HepG2 (cell line): ENCODE results near the gene FLAD1. TPM values are rescaled to one million over a fixed set of nuclear protein-coding genes. Genes with fewer than 3 reads are reported as not detected.

ENCODE experiments used
- ASH2L ChIP-seq: fragments of 300-600, 200-600 bp; sonication (generic); IDR thresholded peaks from 2 replicates; pipeline ENCODE4 v1.7.0; 2017; ENCODE audit warnings: low read depth, mild to moderate bottlenecking, moderate library complexity, mixed read lengths, low read length; ENCODE audit not compliant: insufficient read length
- BCL6 ChIP-seq: IDR thresholded peaks from 2 replicates; pipeline ENCODE4 v1.6.1; 2016; ENCODE audit warnings: missing genetic modification reagents, missing compliant biosample characterization
- HNRNPL ChIP-seq: fragments of 200-400 bp; formaldehyde crosslinking; IDR thresholded peaks from 2 replicates; pipeline ENCODE4 v1.6.1; 2017; ENCODE audit warnings: mild to moderate bottlenecking, low read depth, low read length
- HNRNPLL ChIP-seq: fragments of 200-400 bp; formaldehyde crosslinking; IDR thresholded peaks from 2 replicates; pipeline ENCODE4 v1.6.1; 2017; ENCODE audit warnings: mild to moderate bottlenecking, low read depth, low read length; ENCODE audit not compliant: poor library complexity, severe bottlenecking
- PHB2 ChIP-seq: fragments of 450-650 bp; IDR thresholded peaks from 2 replicates; pipeline ENCODE4 v1.6.1; 2018; ENCODE audit not compliant: partially characterized antibody
- PITX1 ChIP-seq: sonication (generic); formaldehyde crosslinking; IDR thresholded peaks from 2 replicates; pipeline ENCODE4 v1.5.1; 2020; ENCODE audit warnings: mild to moderate bottlenecking, missing genetic modification reagents
- RFXANK ChIP-seq: IDR thresholded peaks from 2 replicates; pipeline ENCODE4 v1.6.1; 2016
- SSRP1 ChIP-seq: IDR thresholded peaks from 2 replicates; pipeline ENCODE4 v1.6.1; 2016; ENCODE audit warnings: control low read depth
- TERF1 ChIP-seq: sonication (generic); formaldehyde crosslinking; IDR thresholded peaks from 2 replicates; pipeline ENCODE4 v1.8.0; 2022; ENCODE audit warnings: mild to moderate bottlenecking, missing genetic modification reagents, moderate library complexity
- U2AF2 ChIP-seq: fragments of 200-400 bp; formaldehyde crosslinking; IDR thresholded peaks from 2 replicates; pipeline ENCODE4 v1.6.1; 2017; ENCODE audit warnings: low read depth, mild to moderate bottlenecking, low read length
- YEATS4 ChIP-seq: sonication (generic); formaldehyde crosslinking; IDR thresholded peaks from 2 replicates; pipeline ENCODE4 v1.4.0; 2020; ENCODE audit warnings: missing genetic modification reagents, borderline replicate concordance
- ZNF281 ChIP-seq: sonication (generic); formaldehyde crosslinking; IDR thresholded peaks from 2 replicates; pipeline ENCODE4 v1.4.0; 2020; ENCODE audit warnings: missing genetic modification reagents, borderline replicate concordance
- ZNF430 ChIP-seq: sonication (generic); formaldehyde crosslinking; IDR thresholded peaks from 2 replicates; pipeline ENCODE4 v1.9.0; 2021; ENCODE audit warnings: mild to moderate bottlenecking, missing genetic modification reagents
- ZNF660 ChIP-seq: sonication (generic); formaldehyde crosslinking; IDR thresholded peaks from 2 replicates; pipeline ENCODE4 v1.5.1; 2020; ENCODE audit warnings: mild to moderate bottlenecking, low read depth, missing genetic modification reagents, borderline replicate concordance
- ZNF747 ChIP-seq: sonication (generic); formaldehyde crosslinking; IDR thresholded peaks from 2 replicates; pipeline ENCODE4 v1.8.1; 2023; ENCODE audit warnings: missing genetic modification reagents, mild to moderate bottlenecking, borderline replicate concordance
- ZSCAN31 ChIP-seq: sonication (generic); formaldehyde crosslinking; IDR thresholded peaks from 2 replicates; pipeline ENCODE4 v1.5.0; 2020; ENCODE audit warnings: low read depth, mild to moderate bottlenecking, missing genetic modification reagents
- polyA plus RNA-seq, 8 experiments: library from polyadenylated mRNA; depleted of rRNA in 3 of 8; stranded (reverse) in 7 of 8; unstranded in 1 of 8; fragments of >200 nt; fragmentation: Illumina TruSeq in 4 of 8; extraction: Trizol in 4 of 8; gene quantifications; 2 replicates each; pipeline versions ENCODE4 v1.2.1 to v1.2.3, GENCODE V29; 2011 to 2016; ENCODE audit warnings: low read depth in 4 of 8, missing spikeins in 1 of 8, mixed read lengths in 1 of 8; ENCODE audit not compliant: insufficient read depth in 1 of 8
- total RNA-seq, 5 experiments: library from RNA; depleted of rRNA; stranded (reverse); fragments of >200 nt; fragmentation: Illumina TruSeq; extraction: Trizol; gene quantifications; 2 replicates each; pipeline ENCODE4 v1.2.3, GENCODE V29; 2016; ENCODE audit warnings: low read depth in 1 of 5
- TF ChIP-seq, protein P1 (sequence below): IDR thresholded peaks from 2 replicates; pipeline ENCODE4 v1.6.1; 2016; ENCODE audit warnings: control low read depth
- TF ChIP-seq, protein P2 (sequence below): fragments of 450-650 bp; IDR thresholded peaks from 2 replicates; pipeline ENCODE4 v1.6.1; 2016
- TF ChIP-seq, protein P3 (sequence below): sonication (generic); formaldehyde crosslinking; conservative IDR thresholded peaks from 2 replicates; pipeline ENCODE4 v1.4.0; 2020; ENCODE audit warnings: mild to moderate bottlenecking, missing genetic modification reagents, moderate library complexity

FLAD1 gene
- total and polyA plus RNA-seq, 2 of the 13 experiments (the other 11 are each of a cell fraction or from before 2014, with no cell fraction given): 25.9 to 32.8 TPM

DNA sequence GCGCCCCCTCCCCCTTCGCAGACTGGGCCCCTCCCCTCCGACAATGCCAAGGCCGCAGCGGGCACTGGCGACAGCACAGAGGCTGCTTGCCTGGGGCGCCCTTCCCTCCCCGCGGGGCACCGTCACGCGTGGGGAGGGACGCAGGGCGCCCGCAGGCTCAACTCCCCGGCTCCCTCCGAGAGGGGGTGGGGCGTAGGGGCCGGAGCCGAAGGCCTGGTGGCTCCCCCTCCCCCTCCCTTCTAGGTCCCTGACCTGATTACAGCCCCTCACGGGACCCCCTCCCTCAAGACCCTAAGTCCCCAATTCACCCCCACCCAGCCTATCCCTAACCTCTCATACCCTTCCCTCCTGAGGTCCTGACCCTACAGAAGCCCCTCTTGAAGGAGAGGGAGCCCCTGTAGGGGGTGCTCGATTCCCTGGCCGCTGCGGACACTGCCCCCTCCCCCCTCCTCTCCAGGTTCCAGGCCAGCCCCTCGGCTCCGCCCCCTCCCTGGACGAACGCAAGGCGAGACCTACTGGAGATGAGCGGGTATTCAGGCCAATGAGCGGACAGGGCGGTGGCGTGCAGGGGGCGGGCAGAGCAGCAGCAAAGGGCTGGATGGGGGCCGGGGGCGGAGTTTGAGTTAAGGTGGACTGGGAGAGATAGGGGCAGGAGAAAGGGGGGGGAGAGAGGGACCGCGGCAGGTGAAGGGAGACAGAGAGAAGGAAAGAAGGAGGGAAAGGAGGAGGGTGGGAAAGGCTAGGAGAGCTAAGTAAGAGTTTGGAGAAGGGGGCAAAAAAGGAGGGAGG, 18.7 kb downstream of the FLAD1 start (continued):
- no peak for TF ChIP-seq TERF1 (CRISPR knock-in tag)
- TF ChIP-seq U2AF2: peak; percentile 90
- TF ChIP-seq HNRNPL: peak; percentile 66; the same call in 1 of the 2 replicates
- peak; percentile 6; the same call in 1 of the 2 replicates for TF ChIP-seq ZNF430 (CRISPR knock-in tag)
- TF ChIP-seq, protein P1, sequence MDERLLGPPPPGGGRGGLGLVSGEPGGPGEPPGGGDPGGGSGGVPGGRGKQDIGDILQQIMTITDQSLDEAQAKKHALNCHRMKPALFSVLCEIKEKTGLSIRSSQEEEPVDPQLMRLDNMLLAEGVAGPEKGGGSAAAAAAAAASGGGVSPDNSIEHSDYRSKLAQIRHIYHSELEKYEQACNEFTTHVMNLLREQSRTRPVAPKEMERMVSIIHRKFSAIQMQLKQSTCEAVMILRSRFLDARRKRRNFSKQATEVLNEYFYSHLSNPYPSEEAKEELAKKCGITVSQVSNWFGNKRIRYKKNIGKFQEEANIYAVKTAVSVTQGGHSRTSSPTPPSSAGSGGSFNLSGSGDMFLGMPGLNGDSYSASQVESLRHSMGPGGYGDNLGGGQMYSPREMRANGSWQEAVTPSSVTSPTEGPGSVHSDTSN (CRISPR knock-in tag): peak; percentile 89
- no peak for TF ChIP-seq BCL6
- TF ChIP-seq PHB2: no peak
- TF ChIP-seq RFXANK (CRISPR knock-in tag): no peak
- no peak for TF ChIP-seq YEATS4 (CRISPR knock-in tag)
- no peak for TF ChIP-seq SSRP1 (CRISPR knock-in tag)
- peak; percentile 62 for TF ChIP-seq ZNF281
- TF ChIP-seq ZSCAN31 (CRISPR knock-in tag): peak; percentile 45; the same call in 1 of the 2 replicates
- 0 out of 2 replicates have a peak, but pooled peaks have one; percentile 19 for TF ChIP-seq PITX1 (CRISPR knock-in tag)
- TF ChIP-seq ASH2L: peak; percentile 19
- TF ChIP-seq ZNF747 (CRISPR knock-in tag): no peak
- TF ChIP-seq, protein P2, sequence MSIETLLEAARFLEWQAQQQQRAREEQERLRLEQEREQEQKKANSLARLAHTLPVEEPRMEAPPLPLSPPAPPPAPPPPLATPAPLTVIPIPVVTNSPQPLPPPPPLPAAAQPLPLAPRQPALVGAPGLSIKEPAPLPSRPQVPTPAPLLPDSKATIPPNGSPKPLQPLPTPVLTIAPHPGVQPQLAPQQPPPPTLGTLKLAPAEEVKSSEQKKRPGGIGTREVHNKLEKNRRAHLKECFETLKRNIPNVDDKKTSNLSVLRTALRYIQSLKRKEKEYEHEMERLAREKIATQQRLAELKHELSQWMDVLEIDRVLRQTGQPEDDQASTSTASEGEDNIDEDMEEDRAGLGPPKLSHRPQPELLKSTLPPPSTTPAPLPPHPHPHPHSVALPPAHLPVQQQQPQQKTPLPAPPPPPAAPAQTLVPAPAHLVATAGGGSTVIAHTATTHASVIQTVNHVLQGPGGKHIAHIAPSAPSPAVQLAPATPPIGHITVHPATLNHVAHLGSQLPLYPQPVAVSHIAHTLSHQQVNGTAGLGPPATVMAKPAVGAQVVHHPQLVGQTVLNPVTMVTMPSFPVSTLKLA: peak; percentile 59; the same call in 1 of the 2 replicates
- TF ChIP-seq ZNF660 (CRISPR knock-in tag): no peak
- TF ChIP-seq HNRNPLL: peak; percentile 58
- TF ChIP-seq, protein P3, sequence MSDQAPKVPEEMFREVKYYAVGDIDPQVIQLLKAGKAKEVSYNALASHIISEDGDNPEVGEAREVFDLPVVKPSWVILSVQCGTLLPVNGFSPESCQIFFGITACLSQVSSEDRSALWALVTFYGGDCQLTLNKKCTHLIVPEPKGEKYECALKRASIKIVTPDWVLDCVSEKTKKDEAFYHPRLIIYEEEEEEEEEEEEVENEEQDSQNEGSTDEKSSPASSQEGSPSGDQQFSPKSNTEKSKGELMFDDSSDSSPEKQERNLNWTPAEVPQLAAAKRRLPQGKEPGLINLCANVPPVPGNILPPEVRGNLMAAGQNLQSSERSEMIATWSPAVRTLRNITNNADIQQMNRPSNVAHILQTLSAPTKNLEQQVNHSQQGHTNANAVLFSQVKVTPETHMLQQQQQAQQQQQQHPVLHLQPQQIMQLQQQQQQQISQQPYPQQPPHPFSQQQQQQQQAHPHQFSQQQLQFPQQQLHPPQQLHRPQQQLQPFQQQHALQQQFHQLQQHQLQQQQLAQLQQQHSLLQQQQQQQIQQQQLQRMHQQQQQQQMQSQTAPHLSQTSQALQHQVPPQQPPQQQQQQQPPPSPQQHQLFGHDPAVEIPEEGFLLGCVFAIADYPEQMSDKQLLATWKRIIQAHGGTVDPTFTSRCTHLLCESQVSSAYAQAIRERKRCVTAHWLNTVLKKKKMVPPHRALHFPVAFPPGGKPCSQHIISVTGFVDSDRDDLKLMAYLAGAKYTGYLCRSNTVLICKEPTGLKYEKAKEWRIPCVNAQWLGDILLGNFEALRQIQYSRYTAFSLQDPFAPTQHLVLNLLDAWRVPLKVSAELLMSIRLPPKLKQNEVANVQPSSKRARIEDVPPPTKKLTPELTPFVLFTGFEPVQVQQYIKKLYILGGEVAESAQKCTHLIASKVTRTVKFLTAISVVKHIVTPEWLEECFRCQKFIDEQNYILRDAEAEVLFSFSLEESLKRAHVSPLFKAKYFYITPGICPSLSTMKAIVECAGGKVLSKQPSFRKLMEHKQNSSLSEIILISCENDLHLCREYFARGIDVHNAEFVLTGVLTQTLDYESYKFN: peak; percentile 57; the same call in 1 of the 2 replicates
